ENCODE results near the gene NOCT.

The NOCT gene

DNA sequence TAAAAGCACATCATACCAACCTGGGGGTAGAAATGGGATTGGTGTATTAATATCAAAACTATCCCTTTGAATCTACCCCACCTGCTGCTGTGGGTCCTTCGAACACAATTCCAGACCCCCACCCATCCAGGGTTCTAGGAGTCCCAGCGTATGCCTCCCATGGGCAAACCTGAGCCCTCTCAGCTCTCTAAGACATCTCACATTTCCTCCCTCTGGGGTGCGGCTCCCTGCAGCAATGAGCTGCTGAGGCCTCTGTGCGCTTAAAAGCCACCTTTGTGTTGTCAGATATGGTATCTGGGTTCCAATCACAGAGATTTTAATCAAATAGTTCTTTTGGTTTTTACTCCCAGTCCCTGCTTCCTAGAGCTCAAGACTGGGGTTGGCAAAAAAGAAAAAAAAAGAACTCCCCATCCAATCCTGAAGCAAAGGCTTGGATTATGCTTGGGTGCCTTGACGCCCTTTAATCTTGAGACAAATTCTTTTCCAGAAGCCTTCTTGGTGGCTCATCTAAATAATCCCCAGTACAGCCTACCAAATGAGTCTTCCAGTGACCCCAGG, 37.5 kb upstream of the NOCT start:
- DNase-seq (ENCODE audit: low spot score), result no peak
- TF ChIP-seq CTCF (conservative IDR thresholded peaks at IDR 0.05; ENCODE audit: low read depth), result no peak
- POLR2A ChIA-PET (ENCODE audit: low non-redundant PET), result no interaction called here
- H3K27ac ChIP-seq, result no peak overlapping the region
- CTCF ChIA-PET, result interaction anchor here (0.6 to 0.7 kb wide), 3 partner anchors 31 to 1933 kb away, joined by 3 read pairs; no protein-coding TSS in a partner anchor

GRCh38 chr4:138978600-138978999, 37.0 kb upstream of the NOCT start:
- no peak for TF ChIP-seq CTCF (conservative IDR thresholded peaks at IDR 0.05; ENCODE audit: low read depth)
- CTCF ChIA-PET, result interaction anchor here (0.6 to 0.7 kb wide), 4 partner anchors 31 to 1933 kb away, joined by 3 to 4 read pairs (median 3); no protein-coding TSS in a partner anchor
- no peak overlapping the region for H3K27ac ChIP-seq
- DNase-seq (ENCODE audit: low spot score), result no peak
- POLR2A ChIA-PET (ENCODE audit: low non-redundant PET), result no interaction called here

GRCh38 chr4:138979742-138980141, 35.8 kb upstream of the NOCT start:
- no peak overlapping the region for H3K27ac ChIP-seq
- ChIA-PET CTCF (interaction anchor here (1.2 kb wide), 1 partner anchor 41 kb away, joined by 3 read pairs; no protein-coding TSS in a partner anchor), POLR2A (ENCODE audit: low non-redundant PET) (no interaction called here)
- no peak for TF ChIP-seq CTCF (conservative IDR thresholded peaks at IDR 0.05; ENCODE audit: low read depth)
- no peak for DNase-seq (ENCODE audit: low spot score)

- ChIA-PET POLR2A (ENCODE audit: low non-redundant PET) (no interaction called here), CTCF (interaction anchor here (0.7 kb wide), 1 partner anchor 713 kb away, joined by 3 read pairs; no protein-coding TSS in a partner anchor)
- DNase-seq (ENCODE audit: low spot score), result peak; percentile 26
- no peak overlapping the region for H3K27ac ChIP-seq
- no peak for TF ChIP-seq CTCF (conservative IDR thresholded peaks at IDR 0.05; ENCODE audit: low read depth)
Observed at GRCh38 chr4:138981930-138982390, 33.6 kb upstream of the NOCT start.

- ChIA-PET POLR2A (ENCODE audit: low non-redundant PET) (no interaction called here), CTCF (interaction anchor here (0.7 kb wide), 1 partner anchor 712 kb away, joined by 3 read pairs; no protein-coding TSS in a partner anchor)
- TF ChIP-seq CTCF (conservative IDR thresholded peaks at IDR 0.05; ENCODE audit: low read depth), result no peak
- DNase-seq (ENCODE audit: low spot score), result no peak
- no peak overlapping the region for H3K27ac ChIP-seq
Observed at GRCh38 chr4:138982754-138983153, 32.8 kb upstream of the NOCT start.

DNA sequence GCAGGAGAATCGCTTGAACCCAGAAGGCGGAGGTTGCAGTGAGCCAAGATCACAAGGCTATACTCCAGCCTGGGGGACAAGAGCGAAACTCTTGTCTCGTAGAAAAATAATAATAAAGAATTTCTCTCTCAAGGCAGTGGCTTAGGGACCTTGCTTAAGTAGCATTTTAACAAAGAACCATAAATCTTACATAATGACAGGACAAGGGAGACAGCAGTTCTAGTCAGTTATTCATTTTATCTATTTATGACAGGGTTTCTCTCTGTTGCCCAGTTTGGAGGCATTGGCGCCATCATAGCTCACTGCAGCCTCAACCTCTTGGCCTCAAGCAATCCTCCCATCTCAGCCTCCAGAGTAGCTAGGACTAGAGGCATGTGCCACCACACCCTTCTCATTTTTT, 31.9 kb upstream of the NOCT start:
- TF ChIP-seq CTCF (conservative IDR thresholded peaks at IDR 0.05; ENCODE audit: low read depth), result no peak
- ChIA-PET POLR2A (ENCODE audit: low non-redundant PET) (no interaction called here), CTCF (no interaction called here)
- no peak for DNase-seq (ENCODE audit: low spot score)
- H3K27ac ChIP-seq, result no peak overlapping the region

Data from RWPE1 (cell line).